ENCODE results near the gene CLMP.

DNA sequence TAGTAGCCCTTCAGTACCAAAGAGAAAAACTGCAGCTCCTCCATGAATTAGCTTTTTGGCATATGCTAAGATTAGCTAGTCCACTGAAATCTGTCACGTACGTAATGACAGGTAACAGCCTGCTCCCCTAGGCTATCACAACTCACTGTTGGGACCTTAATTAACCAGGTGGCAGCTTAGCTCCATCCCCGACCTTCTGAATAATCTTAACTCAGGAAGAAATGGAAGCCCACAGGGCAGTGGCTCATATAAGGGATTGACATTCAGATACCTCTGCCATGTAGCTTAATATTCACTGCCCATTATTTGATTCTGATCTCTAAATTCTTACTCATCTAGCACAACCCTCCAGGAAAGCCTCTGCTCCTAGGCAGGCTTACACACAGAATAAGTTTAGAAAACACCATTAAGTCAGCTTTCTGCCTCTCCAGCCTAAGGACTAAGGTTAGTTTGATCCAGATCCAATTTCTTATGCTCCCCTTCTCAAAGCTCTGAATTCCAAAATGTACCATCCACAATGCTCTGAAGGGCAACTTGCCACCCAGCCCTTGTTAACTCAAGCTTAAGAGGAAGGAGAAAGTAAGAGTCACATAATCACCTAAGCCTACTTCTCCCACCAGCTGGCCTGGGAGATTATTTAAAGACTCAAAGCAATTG, 138.1 kb downstream of the CLMP start:
- TF ChIP-seq EP300 (IDR thresholded peaks at IDR 0.05; ENCODE audit: borderline replicate concordance) (no peak), RAD21 (IDR thresholded peaks at IDR 0.05; ENCODE audit: low read depth) (no peak), CEBPB (IDR thresholded peaks at IDR 0.05) (no peak), YY1 (IDR thresholded peaks at IDR 0.05; ENCODE audit: low read depth) (no peak), CREB1 (IDR thresholded peaks at IDR 0.05; ENCODE audit: low read depth) (no peak), TAF1 (IDR thresholded peaks at IDR 0.05; ENCODE audit: low read depth) (no peak), NFIC (IDR thresholded peaks at IDR 0.05) (no peak), TEAD4 (IDR thresholded peaks at IDR 0.05) (no peak), TCF12 (IDR thresholded peaks at IDR 0.05; ENCODE audit: low read depth) (no peak), FOXM1 (IDR thresholded peaks at IDR 0.05; ENCODE audit: borderline replicate concordance, low read depth) (no peak), ZBTB7A (IDR thresholded peaks at IDR 0.05; ENCODE audit: low read depth) (no peak), EGR1 (IDR thresholded peaks at IDR 0.05) (no peak)
- TF ChIP-seq, protein P1, sequence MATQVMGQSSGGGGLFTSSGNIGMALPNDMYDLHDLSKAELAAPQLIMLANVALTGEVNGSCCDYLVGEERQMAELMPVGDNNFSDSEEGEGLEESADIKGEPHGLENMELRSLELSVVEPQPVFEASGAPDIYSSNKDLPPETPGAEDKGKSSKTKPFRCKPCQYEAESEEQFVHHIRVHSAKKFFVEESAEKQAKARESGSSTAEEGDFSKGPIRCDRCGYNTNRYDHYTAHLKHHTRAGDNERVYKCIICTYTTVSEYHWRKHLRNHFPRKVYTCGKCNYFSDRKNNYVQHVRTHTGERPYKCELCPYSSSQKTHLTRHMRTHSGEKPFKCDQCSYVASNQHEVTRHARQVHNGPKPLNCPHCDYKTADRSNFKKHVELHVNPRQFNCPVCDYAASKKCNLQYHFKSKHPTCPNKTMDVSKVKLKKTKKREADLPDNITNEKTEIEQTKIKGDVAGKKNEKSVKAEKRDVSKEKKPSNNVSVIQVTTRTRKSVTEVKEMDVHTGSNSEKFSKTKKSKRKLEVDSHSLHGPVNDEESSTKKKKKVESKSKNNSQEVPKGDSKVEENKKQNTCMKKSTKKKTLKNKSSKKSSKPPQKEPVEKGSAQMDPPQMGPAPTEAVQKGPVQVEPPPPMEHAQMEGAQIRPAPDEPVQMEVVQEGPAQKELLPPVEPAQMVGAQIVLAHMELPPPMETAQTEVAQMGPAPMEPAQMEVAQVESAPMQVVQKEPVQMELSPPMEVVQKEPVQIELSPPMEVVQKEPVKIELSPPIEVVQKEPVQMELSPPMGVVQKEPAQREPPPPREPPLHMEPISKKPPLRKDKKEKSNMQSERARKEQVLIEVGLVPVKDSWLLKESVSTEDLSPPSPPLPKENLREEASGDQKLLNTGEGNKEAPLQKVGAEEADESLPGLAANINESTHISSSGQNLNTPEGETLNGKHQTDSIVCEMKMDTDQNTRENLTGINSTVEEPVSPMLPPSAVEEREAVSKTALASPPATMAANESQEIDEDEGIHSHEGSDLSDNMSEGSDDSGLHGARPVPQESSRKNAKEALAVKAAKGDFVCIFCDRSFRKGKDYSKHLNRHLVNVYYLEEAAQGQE (IDR thresholded peaks at IDR 0.05; ENCODE audit: low read depth), result no peak
